A673 (cell line): ENCODE data around the gene BFSP2.

ENCODE experiments used
- EZH2 ChIP-seq: fragments of 200-600 bp; sonication (generic); IDR thresholded peaks from 2 replicates; pipeline ENCODE4 v1.6.1; 2017; ENCODE audit warnings: borderline replicate concordance, low read depth, mild to moderate bottlenecking, mixed read lengths, antibody characterized with exemption, low read length; ENCODE audit not compliant: poor library complexity, severe bottlenecking
- TF ChIP-seq, protein P1 (sequence below): fragments of 300-800, 200-600 bp; sonication (generic); conservative IDR thresholded peaks from 2 replicates; pipeline ENCODE4 v1.5.1; 2017; ENCODE audit warnings: low read depth, mild to moderate bottlenecking, antibody characterized with exemption, low read length, moderate library complexity, mixed read lengths

DNA sequence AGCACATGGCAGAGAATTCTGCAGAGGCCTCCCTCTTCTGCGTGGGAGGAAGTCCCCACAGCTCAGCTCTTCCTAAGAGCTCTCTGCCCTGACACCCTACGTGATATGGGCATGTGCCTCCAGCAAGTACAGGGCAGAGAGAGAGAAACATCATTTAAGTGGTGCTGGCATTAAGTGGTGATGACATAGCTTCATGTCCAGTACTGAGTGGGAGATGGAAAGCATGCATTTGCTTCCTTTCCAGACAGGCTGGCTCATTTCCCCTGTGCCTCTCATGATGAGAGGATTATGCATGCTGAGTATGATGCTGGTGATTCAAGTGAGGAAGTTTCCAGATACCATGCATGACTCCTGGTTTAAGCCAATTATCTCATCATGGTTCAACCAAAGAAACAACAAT lies 26.9 kb downstream of the BFSP2 start:
- no peak for TF ChIP-seq EZH2
- TF ChIP-seq, protein P1, sequence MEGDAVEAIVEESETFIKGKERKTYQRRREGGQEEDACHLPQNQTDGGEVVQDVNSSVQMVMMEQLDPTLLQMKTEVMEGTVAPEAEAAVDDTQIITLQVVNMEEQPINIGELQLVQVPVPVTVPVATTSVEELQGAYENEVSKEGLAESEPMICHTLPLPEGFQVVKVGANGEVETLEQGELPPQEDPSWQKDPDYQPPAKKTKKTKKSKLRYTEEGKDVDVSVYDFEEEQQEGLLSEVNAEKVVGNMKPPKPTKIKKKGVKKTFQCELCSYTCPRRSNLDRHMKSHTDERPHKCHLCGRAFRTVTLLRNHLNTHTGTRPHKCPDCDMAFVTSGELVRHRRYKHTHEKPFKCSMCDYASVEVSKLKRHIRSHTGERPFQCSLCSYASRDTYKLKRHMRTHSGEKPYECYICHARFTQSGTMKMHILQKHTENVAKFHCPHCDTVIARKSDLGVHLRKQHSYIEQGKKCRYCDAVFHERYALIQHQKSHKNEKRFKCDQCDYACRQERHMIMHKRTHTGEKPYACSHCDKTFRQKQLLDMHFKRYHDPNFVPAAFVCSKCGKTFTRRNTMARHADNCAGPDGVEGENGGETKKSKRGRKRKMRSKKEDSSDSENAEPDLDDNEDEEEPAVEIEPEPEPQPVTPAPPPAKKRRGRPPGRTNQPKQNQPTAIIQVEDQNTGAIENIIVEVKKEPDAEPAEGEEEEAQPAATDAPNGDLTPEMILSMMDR, result no peak
